IMR-90 (cell line): ENCODE results near the gene CDKL4. TPM values are rescaled to one million over a fixed set of nuclear protein-coding genes. Genes with fewer than 3 reads are reported as not detected.

ENCODE experiments used
- ATAC-seq: fragments of 200-7000 bp; cut with Tn5 transposase; 2 replicates; pipeline ENCODE4 v1.9.1; 2020; ENCODE audit warnings: low read depth, mild to moderate bottlenecking, moderate library complexity
- BruUV-seq: library from RNA; stranded (reverse); fragments of 400-500 nt; replicated peaks from 2 replicates; lab custom pipeline; 2021; lab: Mats Ljungman, UMichigan
- CTCF ChIA-PET: fragments of 300-600 bp; formaldehyde crosslinking; extraction: SDS; loops from one replicate; lab custom pipeline; 2021; ENCODE audit warnings: antibody characterized with exemption; lab: Yijun Ruan, JAX
- POLR2A ChIA-PET: fragments of 300-600 bp; sonication (Branson Sonifier 250); formaldehyde crosslinking; loops from one replicate; lab custom pipeline; 2022; ENCODE audit warnings: antibody characterized with exemption; ENCODE audit not compliant: unreplicated experiment; lab: Charles Lee
- DNase-seq: peaks from one replicate; pipeline ENCODE4 v3.0.0; 2013
- H2AFZ ChIP-seq: replicated peaks from 2 replicates; pipeline ENCODE3; 2013; ENCODE audit warnings: low read length, mild to moderate bottlenecking; ENCODE audit not compliant: poor library complexity
- H2AK5ac ChIP-seq: 2 replicates; pipeline ENCODE4 v1.6.1; 2013; ENCODE audit warnings: low read depth, low read length, inconsistent platforms
- H2AK9ac ChIP-seq: replicated peaks from 2 replicates; pipeline ENCODE3; 2013; ENCODE audit warnings: mild to moderate bottlenecking, low read depth, low read length, moderate library complexity; ENCODE audit not compliant: poor library complexity
- H2BK120ac ChIP-seq: 2 replicates; pipeline ENCODE4 v1.6.1; 2013; ENCODE audit warnings: low read depth, low read length, inconsistent platforms
- H2BK15ac ChIP-seq: 3 replicates; pipeline ENCODE4 v1.6.1; 2013; ENCODE audit warnings: low read depth, low read length, inconsistent platforms
- H2BK20ac ChIP-seq: 2 replicates; pipeline ENCODE4 v1.6.1; 2013; ENCODE audit warnings: low read depth, mild to moderate bottlenecking, inconsistent platforms, low read length, moderate library complexity
- H2BK5ac ChIP-seq: 2 replicates; pipeline ENCODE4 v1.6.1; 2013; ENCODE audit warnings: mild to moderate bottlenecking, low read depth, low read length, inconsistent platforms; ENCODE audit not compliant: poor library complexity, severe bottlenecking
- H3K14ac ChIP-seq: replicated peaks from 2 replicates; pipeline ENCODE4 v1.6.1; 2013; ENCODE audit warnings: low read depth, low read length, inconsistent platforms
- H3K18ac ChIP-seq: 2 replicates; pipeline ENCODE4 v1.6.1; 2013; ENCODE audit warnings: low read depth, low read length, control low read depth
- H3K23ac ChIP-seq: 2 replicates; pipeline ENCODE4 v1.6.1; 2013; ENCODE audit warnings: low read depth, low read length, inconsistent platforms
- H3K27ac ChIP-seq: 2 replicates; pipeline ENCODE4 v1.5.1; 2013; ENCODE audit warnings: mild to moderate bottlenecking, control low read depth, low read length; ENCODE audit not compliant: insufficient read depth
- H3K27me3 ChIP-seq: 2 replicates; pipeline ENCODE4 v1.6.1; 2013; ENCODE audit warnings: low read length; ENCODE audit not compliant: control insufficient read depth, insufficient read depth
- H3K36me3 ChIP-seq: 2 replicates; pipeline ENCODE4 v1.6.1; 2013; ENCODE audit warnings: low read length, mixed read lengths; ENCODE audit not compliant: control insufficient read depth, insufficient read depth
- H3K4ac ChIP-seq: 2 replicates; pipeline ENCODE4 v1.6.1; 2013; ENCODE audit warnings: low read depth, low read length, inconsistent platforms
- H3K4me1 ChIP-seq: 2 replicates; pipeline ENCODE4 v1.6.1; 2013; ENCODE audit warnings: low read length, mixed read lengths; ENCODE audit not compliant: control insufficient read depth, insufficient read depth
- H3K4me2 ChIP-seq: 2 replicates; pipeline ENCODE4 v1.6.1; 2013; ENCODE audit warnings: low read depth, mild to moderate bottlenecking, control low read depth, low read length, moderate library complexity
- H3K4me3 ChIP-seq: 2 replicates; pipeline ENCODE4 v1.5.1; 2013; ENCODE audit warnings: low read depth, mild to moderate bottlenecking, control low read depth, low read length, moderate library complexity; ENCODE audit not compliant: insufficient read depth
- H3K56ac ChIP-seq: 2 replicates; pipeline ENCODE4 v1.6.1; 2013; ENCODE audit warnings: low read length, inconsistent platforms; ENCODE audit not compliant: insufficient read depth; ENCODE audit errors: extremely low read depth
- H3K79me1 ChIP-seq, 2 experiments: 2 replicates each; pipeline ENCODE4 v1.6.1; 2013; ENCODE audit warnings: low read length in 2 of 2, inconsistent platforms in 1 of 2, low read depth in 1 of 2
- H3K9ac ChIP-seq: 2 replicates; pipeline ENCODE4 v1.6.1; 2013; ENCODE audit warnings: low read depth, low read length, control low read depth
- H3K9me1 ChIP-seq: 2 replicates; pipeline ENCODE4 v1.6.1; 2013; ENCODE audit warnings: low read length, inconsistent platforms; ENCODE audit not compliant: insufficient read depth
- H3K9me3 ChIP-seq: 2 replicates; pipeline ENCODE4 v1.6.1; 2013; ENCODE audit warnings: low read length; ENCODE audit not compliant: control insufficient read depth, insufficient read depth
- H4K20me1 ChIP-seq: 2 replicates; pipeline ENCODE4 v1.6.1; 2013; ENCODE audit warnings: low read length, inconsistent platforms; ENCODE audit not compliant: insufficient read depth
- H4K5ac ChIP-seq: 2 replicates; pipeline ENCODE4 v1.6.1; 2013; ENCODE audit warnings: mild to moderate bottlenecking, low read depth, low read length, control low read depth
- H4K8ac ChIP-seq, 2 experiments: 2 replicates each; pipeline ENCODE4 v1.6.1; 2013; ENCODE audit warnings: low read depth in 2 of 2, low read length in 2 of 2, control low read depth in 1 of 2, inconsistent platforms in 1 of 2
- H4K91ac ChIP-seq: 2 replicates; pipeline ENCODE4 v1.6.1; 2013; ENCODE audit warnings: low read depth, low read length, inconsistent platforms; ENCODE audit not compliant: insufficient read depth
- CEBPB ChIP-seq: IDR thresholded peaks from 2 replicates; pipeline ENCODE4 v1.6.1; 2012; ENCODE audit warnings: low read depth, low read length, improper control_type of control experiment
- CHD1 ChIP-seq: IDR thresholded peaks from 2 replicates; pipeline ENCODE4 v1.6.1; 2012; ENCODE audit warnings: low read depth, low read length, improper control_type of control experiment
- MAFK ChIP-seq: IDR thresholded peaks from 2 replicates; pipeline ENCODE4 v1.6.1; 2012; ENCODE audit warnings: low read depth, low read length, improper control_type of control experiment
- MAZ ChIP-seq: IDR thresholded peaks from 2 replicates; pipeline ENCODE4 v1.6.1; 2012; ENCODE audit warnings: low read depth, mild to moderate bottlenecking, low read length, improper control_type of control experiment, moderate library complexity, borderline replicate concordance
- MXI1 ChIP-seq: IDR thresholded peaks from 2 replicates; pipeline ENCODE4 v1.6.1; 2012; ENCODE audit warnings: low read depth, mild to moderate bottlenecking, low read length, moderate library complexity, borderline replicate concordance
- RAD21 ChIP-seq: IDR thresholded peaks from 2 replicates; pipeline ENCODE4 v1.6.1; 2012; ENCODE audit warnings: low read length, improper control_type of control experiment
- RCOR1 ChIP-seq: IDR thresholded peaks from 2 replicates; pipeline ENCODE4 v1.6.1; 2012; ENCODE audit warnings: mild to moderate bottlenecking, low read length, improper control_type of control experiment; ENCODE audit not compliant: insufficient replicate concordance
- SMC3 ChIP-seq: fragments of 150-350 bp; IDR thresholded peaks from 2 replicates; pipeline ENCODE4 v1.6.1; 2016; ENCODE audit warnings: low read depth, mild to moderate bottlenecking, antibody characterized with exemption, low read length, moderate library complexity
- USF2 ChIP-seq: fragments of 150-350 bp; IDR thresholded peaks from 2 replicates; pipeline ENCODE4 v1.6.1; 2017; ENCODE audit warnings: mild to moderate bottlenecking, antibody characterized with exemption, low read length, low read depth
- WGBS, 2 experiments: methylation state at CpG; one replicate each; pipeline versions ENCODE4 v1.1.5 to v1.1.7; 2013; ENCODE audit warnings: missing lambda C conversion rate in 2 of 2; ENCODE audit not compliant: insufficient read length in 1 of 2; ENCODE audit errors: extremely low coverage in 2 of 2; 5-methylcytosine and 5-hydroxymethylcytosine counted together
- dilution Hi-C: fragments of 300-500 bp; cut with HindIII; formaldehyde crosslinking; loops from one replicate; pipeline ENCODE4 v1.14.3; 2018; ENCODE audit warnings: low sequenced_read_pairs; ENCODE audit not compliant: unreplicated experiment
- in situ Hi-C: fragments of 300-500 bp; cut with MboI; formaldehyde crosslinking; loops from 3 replicates; pipeline ENCODE4 v1.14.3; 2019; ENCODE audit warnings: low sequenced_read_pairs, inconsistent platforms, mixed read lengths
- intact Hi-C: fragments of 100-400 bp; cut with micrococcal nuclease; formaldehyde crosslinking; loops from 2 replicates; pipeline ENCODE4 v1.10.0; 2022
- polyA plus RNA-seq, 3 experiments: library from polyadenylated mRNA; depleted of rRNA; stranded (reverse); fragments of >200 nt; gene quantifications; 2 replicates each; pipeline ENCODE4 v1.2.3, GENCODE V29; 2012; ENCODE audit warnings: low replicate concordance in 1 of 3
- total RNA-seq: library from RNA; depleted of rRNA; stranded (reverse); fragments of >200 nt; gene quantifications from 2 replicates; pipeline ENCODE4 v1.2.3, GENCODE V29; 2012

The CDKL4 gene
- total and polyA plus RNA-seq, 2 of the 4 experiments (the other 2 are of a cell fraction) = not detected

GRCh38 chr2:39158351-39158750 is 85.4 kb downstream of the CDKL4 start:
- H3K9me3 ChIP-seq = no peaks in the 10 kb centered on the region
- no peak overlapping the region for H2AFZ ChIP-seq
- H2AK5ac ChIP-seq = no peak overlapping the region
- no peak overlapping the region for H2BK15ac ChIP-seq
- H3K27ac ChIP-seq = no peak overlapping the region
- no peak overlapping the region for H3K18ac ChIP-seq
- H3K4me2 ChIP-seq = no peak overlapping the region
- no TSS peak for BruUV-seq
- no peaks in the 10 kb centered on the region for H3K36me3 ChIP-seq
- ChIA-PET POLR2A (no interaction called here), CTCF (no interaction called here)
- H3K4me1 ChIP-seq = peaks cover 1% of the 10 kb centered on the region; the same call in 1 of the 2 replicates
- dilution Hi-C loops = no loop called here
- no peak overlapping the region for H4K5ac ChIP-seq
- no peak overlapping the region for H3K9ac ChIP-seq
- intact Hi-C loops = no loop called here
- no peak overlapping the region for H3K14ac ChIP-seq
- no peak overlapping the region for H4K8ac ChIP-seq
- DNase-seq (peak; percentile 18), ATAC-seq (no peak)
- no peak overlapping the region for H3K56ac ChIP-seq
- no peaks in the 10 kb centered on the region for H3K79me1 ChIP-seq
- WGBS, 2 experiments = no CpG with 5 or more reads among the region's 4 CpGs
- H2BK120ac ChIP-seq = no peak overlapping the region
- no peaks in the 10 kb centered on the region; the same call in 1 of the 2 replicates for H3K9me1 ChIP-seq
- H2BK20ac ChIP-seq = no peak overlapping the region
- in situ Hi-C loops = no loop called here
- H4K20me1 ChIP-seq = no peaks in the 10 kb centered on the region
- H3K4me3 ChIP-seq = no peak overlapping the region
- H2AK9ac ChIP-seq = no peak overlapping the region
- no peak overlapping the region for H3K23ac ChIP-seq
- H3K4ac ChIP-seq = no peak overlapping the region
- no peaks in the 10 kb centered on the region for H3K27me3 ChIP-seq
- TF ChIP-seq CEBPB = no peak
- TF ChIP-seq USF2 = no peak
- no peak for TF ChIP-seq MAZ
- no peak for TF ChIP-seq RAD21
- no peak for TF ChIP-seq SMC3
- TF ChIP-seq CHD1 = no peak
- no peak for TF ChIP-seq RCOR1
- TF ChIP-seq MXI1 = no peak
- no peak for TF ChIP-seq MAFK
- no peak overlapping the region for H2BK5ac ChIP-seq
- no peak overlapping the region for H4K91ac ChIP-seq
